IMR-90 (cell line): ENCODE measurements around the gene TMEFF1. TPM values are rescaled to one million over a fixed set of nuclear protein-coding genes. Genes with fewer than 3 reads are reported as not detected.

Experiments used
- ATAC-seq: fragments of 200-7000 bp; cut with Tn5 transposase; 2 replicates; pipeline ENCODE4 v1.9.1; 2020; ENCODE audit warnings: low read depth, mild to moderate bottlenecking, moderate library complexity
- BruUV-seq: library from RNA; stranded (reverse); fragments of 400-500 nt; replicated peaks from 2 replicates; lab custom pipeline; 2021; lab: Mats Ljungman, UMichigan
- CTCF ChIA-PET: fragments of 300-600 bp; formaldehyde crosslinking; extraction: SDS; loops from one replicate; lab custom pipeline; 2021; ENCODE audit warnings: antibody characterized with exemption; lab: Yijun Ruan, JAX
- POLR2A ChIA-PET: fragments of 300-600 bp; sonication (Branson Sonifier 250); formaldehyde crosslinking; loops from one replicate; lab custom pipeline; 2022; ENCODE audit warnings: antibody characterized with exemption; ENCODE audit not compliant: unreplicated experiment; lab: Charles Lee
- DNase-seq: peaks from one replicate; pipeline ENCODE4 v3.0.0; 2013
- H2AFZ ChIP-seq: replicated peaks from 2 replicates; pipeline ENCODE3; 2013; ENCODE audit warnings: low read length, mild to moderate bottlenecking; ENCODE audit not compliant: poor library complexity
- H2AK5ac ChIP-seq: 2 replicates; pipeline ENCODE4 v1.6.1; 2013; ENCODE audit warnings: low read depth, low read length, inconsistent platforms
- H2AK9ac ChIP-seq: replicated peaks from 2 replicates; pipeline ENCODE3; 2013; ENCODE audit warnings: mild to moderate bottlenecking, low read depth, low read length, moderate library complexity; ENCODE audit not compliant: poor library complexity
- H2BK120ac ChIP-seq: 2 replicates; pipeline ENCODE4 v1.6.1; 2013; ENCODE audit warnings: low read depth, low read length, inconsistent platforms
- H2BK15ac ChIP-seq: 3 replicates; pipeline ENCODE4 v1.6.1; 2013; ENCODE audit warnings: low read depth, low read length, inconsistent platforms
- H2BK20ac ChIP-seq: 2 replicates; pipeline ENCODE4 v1.6.1; 2013; ENCODE audit warnings: low read depth, mild to moderate bottlenecking, inconsistent platforms, low read length, moderate library complexity
- H2BK5ac ChIP-seq: 2 replicates; pipeline ENCODE4 v1.6.1; 2013; ENCODE audit warnings: mild to moderate bottlenecking, low read depth, low read length, inconsistent platforms; ENCODE audit not compliant: poor library complexity, severe bottlenecking
- H3K14ac ChIP-seq: replicated peaks from 2 replicates; pipeline ENCODE4 v1.6.1; 2013; ENCODE audit warnings: low read depth, low read length, inconsistent platforms
- H3K18ac ChIP-seq: 2 replicates; pipeline ENCODE4 v1.6.1; 2013; ENCODE audit warnings: low read depth, low read length, control low read depth
- H3K23ac ChIP-seq: 2 replicates; pipeline ENCODE4 v1.6.1; 2013; ENCODE audit warnings: low read depth, low read length, inconsistent platforms
- H3K27ac ChIP-seq: 2 replicates; pipeline ENCODE4 v1.5.1; 2013; ENCODE audit warnings: mild to moderate bottlenecking, control low read depth, low read length; ENCODE audit not compliant: insufficient read depth
- H3K27me3 ChIP-seq: 2 replicates; pipeline ENCODE4 v1.6.1; 2013; ENCODE audit warnings: low read length; ENCODE audit not compliant: control insufficient read depth, insufficient read depth
- H3K36me3 ChIP-seq: 2 replicates; pipeline ENCODE4 v1.6.1; 2013; ENCODE audit warnings: low read length, mixed read lengths; ENCODE audit not compliant: control insufficient read depth, insufficient read depth
- H3K4ac ChIP-seq: 2 replicates; pipeline ENCODE4 v1.6.1; 2013; ENCODE audit warnings: low read depth, low read length, inconsistent platforms
- H3K4me1 ChIP-seq: 2 replicates; pipeline ENCODE4 v1.6.1; 2013; ENCODE audit warnings: low read length, mixed read lengths; ENCODE audit not compliant: control insufficient read depth, insufficient read depth
- H3K4me2 ChIP-seq: 2 replicates; pipeline ENCODE4 v1.6.1; 2013; ENCODE audit warnings: low read depth, mild to moderate bottlenecking, control low read depth, low read length, moderate library complexity
- H3K4me3 ChIP-seq: 2 replicates; pipeline ENCODE4 v1.5.1; 2013; ENCODE audit warnings: low read depth, mild to moderate bottlenecking, control low read depth, low read length, moderate library complexity; ENCODE audit not compliant: insufficient read depth
- H3K56ac ChIP-seq: 2 replicates; pipeline ENCODE4 v1.6.1; 2013; ENCODE audit warnings: low read length, inconsistent platforms; ENCODE audit not compliant: insufficient read depth; ENCODE audit errors: extremely low read depth
- H3K79me1 ChIP-seq, 2 experiments: 2 replicates each; pipeline ENCODE4 v1.6.1; 2013; ENCODE audit warnings: low read length in 2 of 2, inconsistent platforms in 1 of 2, low read depth in 1 of 2
- H3K9ac ChIP-seq: 2 replicates; pipeline ENCODE4 v1.6.1; 2013; ENCODE audit warnings: low read depth, low read length, control low read depth
- H3K9me1 ChIP-seq: 2 replicates; pipeline ENCODE4 v1.6.1; 2013; ENCODE audit warnings: low read length, inconsistent platforms; ENCODE audit not compliant: insufficient read depth
- H3K9me3 ChIP-seq: 2 replicates; pipeline ENCODE4 v1.6.1; 2013; ENCODE audit warnings: low read length; ENCODE audit not compliant: control insufficient read depth, insufficient read depth
- H4K20me1 ChIP-seq: 2 replicates; pipeline ENCODE4 v1.6.1; 2013; ENCODE audit warnings: low read length, inconsistent platforms; ENCODE audit not compliant: insufficient read depth
- H4K5ac ChIP-seq: 2 replicates; pipeline ENCODE4 v1.6.1; 2013; ENCODE audit warnings: mild to moderate bottlenecking, low read depth, low read length, control low read depth
- H4K8ac ChIP-seq, 2 experiments: 2 replicates each; pipeline ENCODE4 v1.6.1; 2013; ENCODE audit warnings: low read depth in 2 of 2, low read length in 2 of 2, control low read depth in 1 of 2, inconsistent platforms in 1 of 2
- H4K91ac ChIP-seq: 2 replicates; pipeline ENCODE4 v1.6.1; 2013; ENCODE audit warnings: low read depth, low read length, inconsistent platforms; ENCODE audit not compliant: insufficient read depth
- BHLHE40 ChIP-seq: fragments of 150-350 bp; IDR thresholded peaks from 2 replicates; pipeline ENCODE4 v1.6.1; 2016; ENCODE audit warnings: mild to moderate bottlenecking, low read depth, low read length
- CEBPB ChIP-seq: IDR thresholded peaks from 2 replicates; pipeline ENCODE4 v1.6.1; 2012; ENCODE audit warnings: low read depth, low read length, improper control_type of control experiment
- CHD1 ChIP-seq: IDR thresholded peaks from 2 replicates; pipeline ENCODE4 v1.6.1; 2012; ENCODE audit warnings: low read depth, low read length, improper control_type of control experiment
- ELK1 ChIP-seq: fragments of 150-350 bp; IDR thresholded peaks from 2 replicates; pipeline ENCODE4 v1.6.1; 2016; ENCODE audit warnings: low read depth, mild to moderate bottlenecking, low read length, moderate library complexity, borderline replicate concordance
- MAFK ChIP-seq: IDR thresholded peaks from 2 replicates; pipeline ENCODE4 v1.6.1; 2012; ENCODE audit warnings: low read depth, low read length, improper control_type of control experiment
- MAZ ChIP-seq: IDR thresholded peaks from 2 replicates; pipeline ENCODE4 v1.6.1; 2012; ENCODE audit warnings: low read depth, mild to moderate bottlenecking, low read length, improper control_type of control experiment, moderate library complexity, borderline replicate concordance
- MXI1 ChIP-seq: IDR thresholded peaks from 2 replicates; pipeline ENCODE4 v1.6.1; 2012; ENCODE audit warnings: low read depth, mild to moderate bottlenecking, low read length, moderate library complexity, borderline replicate concordance
- NFE2L2 ChIP-seq: fragments of 150-350 bp; IDR thresholded peaks from 2 replicates; pipeline ENCODE4 v1.6.1; 2016; ENCODE audit warnings: low read depth, mild to moderate bottlenecking, low read length
- RCOR1 ChIP-seq: IDR thresholded peaks from 2 replicates; pipeline ENCODE4 v1.6.1; 2012; ENCODE audit warnings: mild to moderate bottlenecking, low read length, improper control_type of control experiment; ENCODE audit not compliant: insufficient replicate concordance
- SMC3 ChIP-seq: fragments of 150-350 bp; IDR thresholded peaks from 2 replicates; pipeline ENCODE4 v1.6.1; 2016; ENCODE audit warnings: low read depth, mild to moderate bottlenecking, antibody characterized with exemption, low read length, moderate library complexity
- USF2 ChIP-seq: fragments of 150-350 bp; IDR thresholded peaks from 2 replicates; pipeline ENCODE4 v1.6.1; 2017; ENCODE audit warnings: mild to moderate bottlenecking, antibody characterized with exemption, low read length, low read depth
- WGBS, 2 experiments: methylation state at CpG; one replicate each; pipeline versions ENCODE4 v1.1.5 to v1.1.7; 2013; ENCODE audit warnings: missing lambda C conversion rate in 2 of 2; ENCODE audit not compliant: insufficient read length in 1 of 2; ENCODE audit errors: extremely low coverage in 2 of 2; 5-methylcytosine and 5-hydroxymethylcytosine counted together
- dilution Hi-C: fragments of 300-500 bp; cut with HindIII; formaldehyde crosslinking; loops from one replicate; pipeline ENCODE4 v1.14.3; 2018; ENCODE audit warnings: low sequenced_read_pairs; ENCODE audit not compliant: unreplicated experiment
- in situ Hi-C: fragments of 300-500 bp; cut with MboI; formaldehyde crosslinking; loops from 3 replicates; pipeline ENCODE4 v1.14.3; 2019; ENCODE audit warnings: low sequenced_read_pairs, inconsistent platforms, mixed read lengths
- intact Hi-C: fragments of 100-400 bp; cut with micrococcal nuclease; formaldehyde crosslinking; loops from 2 replicates; pipeline ENCODE4 v1.10.0; 2022
- polyA plus RNA-seq, 3 experiments: library from polyadenylated mRNA; depleted of rRNA; stranded (reverse); fragments of >200 nt; gene quantifications; 2 replicates each; pipeline ENCODE4 v1.2.3, GENCODE V29; 2012; ENCODE audit warnings: low replicate concordance in 1 of 3
- total RNA-seq: library from RNA; depleted of rRNA; stranded (reverse); fragments of >200 nt; gene quantifications from 2 replicates; pipeline ENCODE4 v1.2.3, GENCODE V29; 2012
- TF ChIP-seq, protein P1 (sequence below): conservative IDR thresholded peaks from 2 replicates; pipeline ENCODE4 v1.5.1; 2012; ENCODE audit warnings: mild to moderate bottlenecking, low read depth, low read length, improper control_type of control experiment

TMEFF1 gene
- total and polyA plus RNA-seq, 2 of the 4 experiments (the other 2 are of a cell fraction), result 0.62 to 0.90 TPM

DNA sequence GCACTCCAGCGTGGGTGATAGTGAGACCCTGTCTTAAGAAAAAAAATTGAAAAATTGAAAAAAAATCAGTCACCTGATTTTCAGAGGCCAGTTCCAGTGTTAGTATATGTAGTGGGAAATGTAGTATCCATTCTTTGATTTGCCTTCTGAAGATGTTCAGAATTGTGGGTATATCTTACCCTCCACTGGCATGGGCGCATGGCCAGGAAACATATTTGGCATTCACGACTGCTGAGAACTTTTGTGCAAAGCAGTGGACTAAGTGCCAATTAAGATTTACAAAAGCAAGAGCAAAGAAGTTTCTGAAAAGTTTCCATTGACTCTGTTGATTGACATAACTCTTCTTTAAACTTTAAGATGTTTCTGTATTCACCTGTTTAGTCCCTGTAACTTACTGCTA, 107.3 kb downstream of the TMEFF1 start:
- Histone ChIP-seq H3K36me3 (no peaks in the 10 kb centered on the region), H3K9me3 (no peaks in the 10 kb centered on the region), H3K79me1 (peaks cover 4 to 7% of the 10 kb centered on the region in 2 experiments; a peak in 3 of 4 replicates), H3K14ac (no peak overlapping the region), H2BK15ac (no peak overlapping the region; the same call in 2 of the 3 replicates), H3K4me3 (no peak overlapping the region), H4K5ac (no peak overlapping the region), H2BK20ac (no peak overlapping the region), H2BK5ac (no peak overlapping the region), H3K4me2 (no peak overlapping the region), H3K9ac (no peak overlapping the region), H2AK5ac (no peak overlapping the region), H3K56ac (no peak overlapping the region), H4K20me1 (no peaks in the 10 kb centered on the region), H3K18ac (no peak overlapping the region), H3K27ac (no peak overlapping the region), H3K9me1 (peaks cover 14% of the 10 kb centered on the region; the same call in 1 of the 2 replicates), H4K91ac (no peak overlapping the region), H3K4me1 (peaks cover 13% of the 10 kb centered on the region), H2AK9ac (no peak overlapping the region), H3K4ac (no peak overlapping the region), H3K23ac (no peak overlapping the region), H2BK120ac (peak overlapping the region; percentile 38; the same call in 1 of the 2 replicates), H2AFZ (no peak overlapping the region), H4K8ac (no peak overlapping the region), H3K27me3 (no peaks in the 10 kb centered on the region)
- ChIA-PET CTCF (no interaction called here), POLR2A (no interaction called here)
- BruUV-seq, result no TSS peak
- 100% methylated on average over 1 of the region's 3 CpGs; no CpG with 5 or more reads in 1 of the 2 experiments for WGBS, 2 experiments
- in situ Hi-C loops (loop anchor here (10.0 to 25.0 kb wide), 4 partner anchors 125 to 1393 kb away; no protein-coding TSS in a partner anchor), dilution Hi-C loops (no loop called here), intact Hi-C loops (no loop called here)
- ATAC-seq (no peak), DNase-seq (no peak)
- TF ChIP-seq BHLHE40, result no peak
- TF ChIP-seq MAFK, result no peak
- TF ChIP-seq NFE2L2, result no peak
- no peak for TF ChIP-seq ELK1
- TF ChIP-seq MAZ, result no peak
- no peak for TF ChIP-seq USF2
- no peak for TF ChIP-seq CEBPB
- TF ChIP-seq SMC3, result no peak
- no peak for TF ChIP-seq RCOR1
- TF ChIP-seq, protein P1, sequence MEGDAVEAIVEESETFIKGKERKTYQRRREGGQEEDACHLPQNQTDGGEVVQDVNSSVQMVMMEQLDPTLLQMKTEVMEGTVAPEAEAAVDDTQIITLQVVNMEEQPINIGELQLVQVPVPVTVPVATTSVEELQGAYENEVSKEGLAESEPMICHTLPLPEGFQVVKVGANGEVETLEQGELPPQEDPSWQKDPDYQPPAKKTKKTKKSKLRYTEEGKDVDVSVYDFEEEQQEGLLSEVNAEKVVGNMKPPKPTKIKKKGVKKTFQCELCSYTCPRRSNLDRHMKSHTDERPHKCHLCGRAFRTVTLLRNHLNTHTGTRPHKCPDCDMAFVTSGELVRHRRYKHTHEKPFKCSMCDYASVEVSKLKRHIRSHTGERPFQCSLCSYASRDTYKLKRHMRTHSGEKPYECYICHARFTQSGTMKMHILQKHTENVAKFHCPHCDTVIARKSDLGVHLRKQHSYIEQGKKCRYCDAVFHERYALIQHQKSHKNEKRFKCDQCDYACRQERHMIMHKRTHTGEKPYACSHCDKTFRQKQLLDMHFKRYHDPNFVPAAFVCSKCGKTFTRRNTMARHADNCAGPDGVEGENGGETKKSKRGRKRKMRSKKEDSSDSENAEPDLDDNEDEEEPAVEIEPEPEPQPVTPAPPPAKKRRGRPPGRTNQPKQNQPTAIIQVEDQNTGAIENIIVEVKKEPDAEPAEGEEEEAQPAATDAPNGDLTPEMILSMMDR, result no peak
- no peak for TF ChIP-seq MXI1
- TF ChIP-seq CHD1, result no peak
